ENCODE results near the gene TBC1D22B. TPM values are rescaled to one million over a fixed set of nuclear protein-coding genes. Genes with fewer than 3 reads are reported as not detected.

Gene TBC1D22B
- total RNA-seq: 5.9 TPM in 2 replicates

GRCh38 chr6:37257634-37258404 is at the start of gene TBC1D22B, which contains the start of gene TMEM217:
Gene TBC1D22B, plus strand, starts transcription at chr6:37257772. Its CDS starts 146 bp downstream, at chr6:37257918.
Gene TMEM217, minus strand, starts transcription at chr6:37258144. Its CDS starts 39,114 bp downstream, at chr6:37219030.

GRCh38 chr6:37353761-37354525 is 96.4 kb downstream of the TBC1D22B start, which contains the start of gene RNF8:
Gene RNF8, plus strand, starts transcription at chr6:37353983. Its CDS starts 182 bp downstream, at chr6:37354165.

Small RNA genes lying within 50 kb of the gene (small RNA-seq; reads per million reads assigned to genes)
- gene AL096712.1: not detected
- gene RN7SL273P: not detected

Other genes starting within 250 kb of the TBC1D22B start
- 10.5 and 11.9 TPM in 2 replicates for gene PIM1, start 87.6 kb upstream of the TBC1D22B start, total RNA-seq
- 2.6 and 3.3 TPM in 2 replicates for gene TMEM217, start 372 bp downstream of the TBC1D22B start, total RNA-seq
- gene RNF8, start 96.2 kb downstream of the TBC1D22B start, total RNA-seq: 22.3 and 28.9 TPM in 2 replicates
- gene CMTR1, start 175.4 kb downstream of the TBC1D22B start, total RNA-seq: 35.1 and 35.3 TPM in 2 replicates
- gene CCDC167, start 242.1 kb downstream of the TBC1D22B start, total RNA-seq: 17.9 and 22.9 TPM in 2 replicates